ENCODE results near the gene HECA.
A peak's percentile ranks its signal among the peaks of the same experiment; 100 is the strongest.
"Not testable (repeated sequence)": the region's sequence is repeated elsewhere in the genome, so short reads cannot be mapped to it uniquely, and the experiment has no call there.

HECA gene

DNA sequence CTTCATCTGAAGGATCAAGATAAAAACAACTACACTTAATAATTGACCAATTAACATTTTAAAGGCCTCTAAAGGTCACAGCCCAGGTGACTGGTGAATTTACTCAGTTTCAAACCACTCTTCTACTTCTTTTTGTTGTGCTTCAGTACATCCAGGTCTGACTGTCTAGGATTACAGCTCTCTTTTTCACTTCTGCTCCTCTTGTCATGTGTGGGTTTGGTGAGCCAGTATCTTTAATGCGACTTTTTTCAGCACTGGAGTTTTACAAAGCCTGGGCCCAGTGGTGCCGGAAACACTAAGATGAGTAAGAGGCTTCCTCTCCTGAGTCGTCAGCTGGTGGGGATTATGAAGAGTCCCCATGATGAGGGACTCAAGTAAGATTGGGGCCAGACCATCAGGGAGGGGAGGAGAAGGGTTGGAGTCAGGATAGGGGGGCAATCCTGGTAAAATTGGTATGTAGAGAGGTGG is 27.0 kb downstream of the HECA start:
- peak; percentile 60 for DNase-seq

DNA sequence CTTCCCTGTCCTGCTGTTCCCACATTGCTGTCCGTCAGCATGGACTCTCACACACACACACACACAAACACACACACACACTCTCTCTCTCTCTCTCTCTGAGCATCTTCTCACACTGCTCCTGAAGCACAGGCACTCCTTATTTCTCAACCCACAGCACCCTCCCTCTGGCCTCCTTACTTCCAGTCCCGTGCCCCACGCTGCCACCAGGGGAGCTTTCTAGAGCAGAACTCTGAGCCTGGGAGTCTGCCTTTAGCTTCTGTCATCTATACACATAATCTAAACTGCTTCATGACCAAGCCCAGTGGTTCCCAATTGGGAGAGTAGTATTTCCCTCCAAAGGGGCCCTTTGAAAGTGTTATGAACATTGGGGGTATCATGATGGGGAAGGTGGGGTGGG is 29.1 kb downstream of the HECA start:
- DNase-seq = peak; percentile 29

DNA sequence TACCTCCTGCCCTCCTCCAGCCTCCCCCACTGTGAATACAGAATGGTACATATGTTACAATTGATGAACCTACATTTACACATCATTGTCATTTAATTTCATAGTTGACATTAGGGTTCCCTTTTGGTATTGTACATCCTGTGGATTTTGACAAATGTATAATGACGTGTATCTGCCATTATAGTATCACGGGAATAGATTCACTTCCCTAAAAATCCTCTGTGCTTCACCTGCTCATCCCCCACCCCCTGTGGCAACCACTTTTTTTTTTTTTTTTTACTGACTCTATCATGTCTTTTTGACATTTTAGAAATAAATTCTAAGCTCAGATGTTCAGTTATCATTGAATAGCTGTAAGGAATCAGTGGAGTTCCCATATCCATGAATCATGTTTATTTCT is 30.4 kb downstream of the HECA start:
- no peak for DNase-seq

DNA sequence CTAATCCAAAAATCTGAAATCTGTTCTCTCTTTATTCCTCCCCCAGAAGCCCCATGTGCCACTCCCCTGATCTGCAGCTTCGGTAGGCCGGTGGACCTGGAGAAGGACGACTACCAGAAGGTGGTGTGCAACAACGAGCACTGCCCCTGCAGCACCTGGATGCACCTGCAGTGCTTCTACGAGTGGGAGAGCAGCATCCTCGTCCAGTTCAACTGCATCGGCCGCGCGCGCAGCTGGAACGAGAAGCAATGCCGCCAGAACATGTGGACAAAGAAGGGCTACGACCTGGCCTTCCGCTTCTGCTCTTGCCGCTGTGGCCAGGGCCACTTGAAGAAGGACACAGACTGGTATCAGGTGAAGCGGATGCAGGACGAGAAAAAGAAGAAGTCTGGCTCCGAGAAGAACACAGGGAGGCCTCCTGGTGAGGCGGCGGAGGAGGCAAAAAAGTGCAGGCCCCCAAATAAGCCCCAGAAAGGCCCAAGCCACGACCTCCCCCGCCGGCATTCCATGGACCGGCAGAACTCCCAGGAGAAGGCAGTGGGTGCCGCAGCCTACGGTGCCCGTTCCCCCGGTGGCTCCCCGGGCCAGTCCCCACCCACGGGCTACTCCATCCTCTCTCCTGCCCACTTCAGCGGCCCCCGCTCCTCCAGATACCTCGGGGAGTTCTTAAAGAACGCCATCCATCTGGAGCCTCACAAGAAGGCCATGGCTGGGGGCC is 31.5 kb downstream of the HECA start:
- no peak for DNase-seq

DNA sequence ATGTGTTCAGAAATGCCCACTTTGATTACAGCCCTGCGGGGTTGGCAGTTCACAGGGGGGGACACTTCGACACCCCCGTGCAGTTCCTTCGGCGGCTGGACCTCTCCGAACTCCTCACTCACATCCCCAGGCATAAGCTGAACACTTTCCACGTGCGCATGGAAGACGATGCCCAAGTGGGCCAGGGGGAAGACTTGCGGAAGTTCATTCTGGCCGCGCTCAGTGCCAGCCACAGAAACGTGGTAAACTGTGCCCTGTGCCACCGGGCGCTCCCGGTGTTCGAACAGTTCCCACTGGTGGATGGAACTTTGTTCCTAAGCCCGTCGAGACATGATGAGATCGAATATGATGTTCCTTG is 32.1 kb downstream of the HECA start:
- DNase-seq = no peak

DNA sequence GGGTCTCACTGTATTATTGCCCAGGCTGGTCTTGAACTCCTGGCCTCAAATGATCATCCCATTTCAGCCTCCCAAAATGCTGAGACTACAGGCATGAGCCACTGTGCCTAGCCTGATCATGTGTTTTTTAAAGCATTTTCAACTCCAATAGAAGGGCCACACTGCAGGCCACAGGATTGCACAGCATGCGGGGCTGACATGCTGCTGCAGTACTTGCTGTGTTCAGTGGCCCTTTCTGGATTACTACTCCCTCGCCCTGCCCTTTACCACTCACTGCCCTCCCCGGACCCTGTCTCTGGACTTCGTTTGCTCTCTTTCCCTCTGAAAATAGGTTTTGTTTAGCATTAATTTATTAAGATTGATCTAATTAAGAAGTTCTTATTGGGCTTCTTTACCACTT is 37.3 kb downstream of the HECA start:
- no peak for DNase-seq

DNA sequence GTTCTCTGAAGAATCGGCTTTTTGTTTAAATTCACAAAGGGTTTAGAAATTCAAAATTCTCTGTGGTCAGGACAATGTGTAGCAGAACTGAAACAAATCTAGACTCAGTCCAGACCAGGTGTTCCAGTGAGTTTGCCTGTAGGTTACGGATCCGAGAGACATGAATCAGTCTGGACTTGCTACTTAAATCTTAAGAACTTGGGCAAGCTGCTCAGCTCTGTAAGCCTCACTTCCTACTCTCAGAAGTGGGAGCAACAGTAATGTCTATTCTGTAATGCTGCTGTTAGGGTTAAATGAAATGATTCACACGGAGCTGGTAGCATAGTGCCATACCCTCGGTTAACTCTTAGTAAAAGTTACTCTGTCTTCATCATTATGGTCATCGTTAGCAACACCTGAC is 37.7 kb downstream of the HECA start:
- DNase-seq = no peak

DNA sequence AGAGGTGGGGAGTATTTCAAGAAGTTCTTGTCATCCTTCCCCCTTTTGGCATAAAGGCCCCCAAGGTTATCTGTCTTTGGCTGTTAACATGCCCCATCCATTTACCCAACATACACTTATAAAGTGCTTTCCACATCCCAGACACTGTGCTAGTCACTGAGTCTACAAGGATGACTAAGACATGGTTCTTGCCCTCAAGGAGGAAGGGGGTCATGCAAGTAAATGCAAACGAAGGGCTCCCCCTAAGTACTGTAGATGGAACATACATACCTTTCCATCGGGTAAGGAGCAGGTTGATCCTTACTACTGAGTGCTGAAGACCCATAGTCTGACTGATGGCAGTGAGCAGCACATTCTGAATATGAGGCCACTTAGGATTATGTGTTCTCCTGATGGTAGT is 38.3 kb downstream of the HECA start:
- peak; percentile 25 for DNase-seq

DNA sequence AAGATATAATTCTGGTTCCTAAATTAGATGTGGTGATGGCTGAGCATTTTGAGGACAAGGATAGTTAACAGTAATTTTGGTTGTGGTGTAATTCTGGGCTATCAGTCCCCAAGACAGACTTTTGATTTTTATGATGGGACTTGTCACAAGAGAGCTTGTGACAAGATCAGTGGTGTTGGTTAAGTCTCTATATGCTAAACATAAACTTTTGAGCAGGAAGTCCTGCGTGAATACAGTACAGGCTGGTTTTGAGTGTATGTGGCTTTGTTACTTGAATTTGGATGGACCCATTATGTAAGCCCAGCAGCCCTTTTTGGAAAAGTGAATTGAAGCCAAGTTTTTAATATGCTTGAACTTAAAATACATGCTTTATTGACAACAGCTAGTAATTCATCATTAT is 38.9 kb downstream of the HECA start:
- DNase-seq = no peak

DNA sequence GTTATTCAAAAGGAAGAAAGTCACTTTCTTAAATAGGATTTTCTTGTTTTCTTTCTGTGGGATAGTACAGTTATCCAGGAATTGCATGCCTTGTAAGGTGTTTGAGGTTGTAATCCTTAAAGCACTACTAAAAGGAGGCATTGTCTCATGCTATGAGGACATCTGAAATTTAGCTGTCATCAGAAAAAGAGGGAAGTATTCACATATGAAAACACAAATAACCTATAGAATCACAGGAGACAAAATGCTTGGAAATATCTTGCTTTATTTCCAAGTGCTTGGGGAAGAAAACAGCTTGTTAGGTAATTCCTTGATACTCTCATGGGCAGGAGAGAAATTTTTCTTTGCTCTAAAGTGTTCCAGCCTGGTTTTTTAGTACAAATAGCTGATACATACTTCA is 40.1 kb downstream of the HECA start:
- DNase-seq = no peak

DNA sequence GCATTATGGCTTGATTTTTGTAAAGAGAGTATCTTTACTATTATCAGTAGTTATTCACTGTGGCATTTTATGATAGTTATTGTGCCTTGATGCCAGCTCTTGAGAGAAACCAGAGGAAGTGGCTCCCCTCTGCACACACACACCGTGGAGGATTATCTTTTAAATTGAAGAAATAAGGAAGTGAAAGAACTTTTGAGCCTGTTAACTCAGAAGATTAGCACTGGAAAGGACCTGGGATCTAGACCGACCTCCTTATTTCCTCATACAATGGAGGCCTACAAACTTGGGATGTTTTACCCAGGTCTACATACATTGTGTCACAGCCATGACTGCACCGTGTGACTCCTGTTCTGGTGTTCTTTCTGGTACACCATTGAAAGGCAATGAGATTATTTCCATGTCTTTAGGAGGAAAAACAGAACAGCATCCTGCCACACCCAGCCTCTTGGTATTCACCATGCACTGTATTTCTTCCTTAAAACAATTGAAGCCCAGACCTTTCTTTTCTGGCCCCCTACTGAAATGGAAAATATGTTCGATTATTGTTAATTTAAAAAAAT is 40.6 kb downstream of the HECA start:
- DNase-seq = no peak

DNA sequence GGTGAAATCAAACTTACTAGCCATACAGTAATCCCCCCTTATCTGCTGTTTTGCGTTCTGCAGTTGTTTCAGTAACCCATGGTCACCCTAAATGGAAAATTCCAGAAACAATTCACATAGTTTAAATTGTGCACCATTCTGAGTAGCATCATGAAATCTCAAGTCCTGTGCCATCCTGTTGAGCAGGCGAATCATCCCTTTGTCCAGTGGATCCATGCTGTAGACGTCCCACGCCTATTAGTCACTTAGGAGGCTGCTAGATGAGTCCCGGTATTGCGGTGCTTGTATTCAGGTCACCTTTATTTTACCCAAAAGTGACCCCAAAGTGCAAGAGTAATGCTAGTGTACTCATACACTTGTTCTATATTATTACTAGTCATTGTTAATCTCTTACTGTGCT is 46.4 kb downstream of the HECA start:
- DNase-seq = no peak

DNA sequence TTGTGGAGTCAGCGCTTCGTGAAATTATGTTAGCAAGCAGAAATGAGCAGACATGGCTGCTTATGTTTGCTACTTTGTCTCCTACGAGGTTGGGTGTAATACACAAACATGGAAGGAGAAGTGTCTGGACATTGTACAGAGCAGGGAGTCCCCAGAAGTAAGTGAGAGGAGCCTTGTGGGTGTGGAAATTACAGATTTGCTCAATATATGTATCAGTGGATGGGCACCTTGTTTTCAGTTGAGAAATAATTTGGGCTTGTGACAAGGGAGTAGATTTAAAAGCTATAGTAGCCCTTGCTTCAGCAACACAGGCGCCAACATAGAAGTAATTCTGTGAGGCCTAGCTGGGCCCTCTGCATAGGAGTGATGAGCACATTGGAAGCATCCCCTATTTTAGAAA is 49.2 kb downstream of the HECA start:
- DNase-seq = no peak

DNA sequence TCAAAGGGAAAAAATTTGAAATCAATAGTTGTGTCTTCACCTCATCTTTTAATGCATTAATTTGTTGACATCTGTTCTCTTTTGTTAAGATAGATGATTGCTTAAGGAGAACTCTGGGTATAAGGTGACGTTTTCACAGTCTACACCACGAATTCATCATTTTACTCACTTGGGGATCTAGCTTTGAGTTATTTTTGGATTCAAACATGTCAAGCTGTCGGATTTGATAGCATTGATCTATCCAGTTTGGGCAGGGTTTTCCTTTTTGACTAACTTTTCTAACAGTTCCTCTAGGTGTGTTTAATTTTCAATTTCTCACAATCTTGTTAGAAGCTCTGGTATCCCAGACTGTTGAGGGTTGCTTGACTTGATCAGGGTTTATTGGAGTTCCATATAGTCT is 49.6 kb downstream of the HECA start:
- no peak for DNase-seq

DNA sequence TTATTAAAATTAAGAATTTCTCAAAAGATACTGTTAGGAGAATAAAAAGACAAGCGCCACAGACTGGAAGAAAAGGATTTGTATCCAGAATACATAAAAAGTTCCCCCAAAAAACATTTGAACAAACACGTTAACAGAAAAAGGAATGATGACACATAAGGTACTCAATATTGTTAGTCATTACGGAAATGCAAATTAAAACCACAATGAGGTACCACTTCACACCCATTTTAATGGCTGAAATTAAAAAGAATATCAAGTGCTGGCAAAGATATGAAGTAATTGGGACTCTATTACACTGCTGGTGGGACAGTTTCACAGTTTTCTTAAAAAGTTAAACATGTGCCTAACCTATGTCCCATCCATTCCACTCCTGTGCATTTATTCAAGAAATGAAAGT is 51.4 kb downstream of the HECA start:
- no peak for DNase-seq

DNA sequence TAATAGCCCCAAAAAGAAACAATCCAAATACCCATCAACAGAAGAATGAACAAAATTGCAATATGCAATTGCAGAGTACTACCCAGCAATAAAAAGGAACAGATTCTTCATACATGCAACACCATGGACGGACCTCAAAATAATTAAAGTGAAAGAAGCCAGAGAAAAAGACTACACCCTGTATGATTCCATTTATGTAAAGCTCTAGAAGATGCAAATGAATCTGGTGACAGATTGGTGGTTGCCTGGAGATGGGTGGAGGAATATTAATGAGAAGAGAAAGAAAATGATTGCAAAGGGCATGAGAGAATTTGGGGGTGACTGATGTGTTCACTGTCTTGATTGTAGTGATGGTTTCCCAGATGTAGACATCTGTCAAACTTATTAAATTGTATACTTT is 51.8 kb downstream of the HECA start:
- no peak for DNase-seq

DNA sequence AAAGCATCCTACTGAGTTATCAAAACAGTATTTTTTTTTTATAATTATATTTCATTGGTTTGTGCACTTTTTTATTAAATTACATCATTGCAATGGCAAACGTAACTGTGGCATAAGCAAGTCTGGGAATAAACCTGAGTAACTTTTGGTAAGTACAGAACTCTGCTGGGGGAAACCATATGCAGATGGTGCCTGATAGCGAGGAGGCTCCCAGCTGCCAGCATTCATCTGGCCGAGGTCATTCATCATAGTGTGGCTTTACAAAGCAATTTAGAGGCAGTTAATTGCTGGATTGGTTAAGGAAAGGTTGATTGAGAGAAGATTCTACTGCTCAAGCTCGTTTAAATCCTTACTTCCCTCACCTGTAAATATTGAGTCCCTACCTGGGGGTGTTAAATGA is 52.6 kb downstream of the HECA start:
- no peak for DNase-seq

DNA sequence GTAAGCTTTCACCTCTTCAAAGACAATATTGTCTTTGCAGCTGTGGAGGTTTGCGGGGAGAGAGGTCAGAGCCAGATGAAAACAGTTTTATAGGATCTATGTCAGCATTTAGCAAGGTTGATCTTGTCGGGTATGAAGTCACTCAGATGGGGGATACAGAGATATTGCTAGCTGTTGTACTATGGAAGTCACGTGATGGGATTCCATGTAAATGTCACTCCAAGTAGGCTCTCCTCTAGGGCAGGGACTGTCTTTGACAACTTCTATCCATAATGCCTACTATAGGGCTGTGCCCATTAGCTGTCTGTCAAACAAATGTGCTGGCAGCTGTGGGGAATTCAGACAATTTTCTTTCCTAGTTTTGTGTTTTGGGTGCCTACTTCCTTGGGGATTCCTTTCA is 54.8 kb downstream of the HECA start:
- DNase-seq = no peak

DNA sequence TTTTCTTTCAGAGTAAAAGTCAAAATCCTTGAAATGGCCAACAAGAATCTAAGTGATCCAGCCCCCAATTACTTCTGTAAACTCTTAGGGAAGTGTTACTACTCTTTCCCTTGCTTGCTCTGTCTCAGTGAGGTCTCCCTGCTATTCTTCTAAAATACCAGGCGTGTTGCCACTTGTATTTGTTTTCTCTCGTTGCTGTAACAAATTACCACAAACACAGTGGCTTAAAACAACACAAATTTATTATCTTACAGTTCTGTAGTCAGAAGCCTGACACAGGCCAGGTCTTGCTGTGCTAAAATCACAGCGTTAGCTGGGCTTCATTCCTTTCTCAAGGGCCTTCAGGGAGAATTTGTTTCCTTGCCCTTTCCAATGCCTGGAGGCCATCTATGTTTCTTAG is 59.9 kb downstream of the HECA start:
- no peak for DNase-seq

DNA sequence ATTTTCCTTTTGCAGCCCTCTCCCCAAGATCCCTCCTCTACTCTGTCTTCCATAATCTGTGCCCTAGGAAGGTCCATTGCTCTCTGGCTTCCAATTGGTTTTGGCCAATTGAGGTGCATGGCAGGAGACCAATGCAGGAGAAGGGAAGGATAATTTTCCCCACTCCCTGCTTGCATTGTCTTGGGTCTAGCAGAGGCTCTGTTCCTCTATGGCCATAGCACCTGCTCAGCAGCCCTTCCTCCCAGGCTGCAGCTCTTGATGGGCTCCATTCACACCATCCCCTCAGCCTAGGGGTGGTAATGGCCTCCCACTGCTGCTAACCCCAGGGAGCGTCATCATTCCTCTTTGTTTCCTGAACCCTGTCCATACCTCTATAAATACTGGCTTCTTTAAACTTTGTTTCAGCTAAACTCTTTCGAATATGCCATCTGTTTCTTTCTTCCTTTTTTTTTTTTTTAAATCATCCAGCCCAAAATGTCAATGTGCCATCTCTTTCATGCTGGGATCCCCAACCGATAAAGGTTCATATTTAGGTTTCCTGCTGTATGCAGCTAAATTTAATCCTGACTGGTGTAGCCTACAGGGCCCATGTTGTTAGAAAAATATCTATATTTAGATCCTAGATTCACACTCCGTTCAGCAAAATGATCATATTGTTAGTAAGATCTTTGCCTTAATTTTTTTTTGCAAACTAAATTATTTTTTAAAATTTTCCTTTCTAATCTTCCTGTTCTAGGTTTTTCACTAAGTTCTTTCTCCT is 63.8 kb downstream of the HECA start:
- DNase-seq = no peak

DNA sequence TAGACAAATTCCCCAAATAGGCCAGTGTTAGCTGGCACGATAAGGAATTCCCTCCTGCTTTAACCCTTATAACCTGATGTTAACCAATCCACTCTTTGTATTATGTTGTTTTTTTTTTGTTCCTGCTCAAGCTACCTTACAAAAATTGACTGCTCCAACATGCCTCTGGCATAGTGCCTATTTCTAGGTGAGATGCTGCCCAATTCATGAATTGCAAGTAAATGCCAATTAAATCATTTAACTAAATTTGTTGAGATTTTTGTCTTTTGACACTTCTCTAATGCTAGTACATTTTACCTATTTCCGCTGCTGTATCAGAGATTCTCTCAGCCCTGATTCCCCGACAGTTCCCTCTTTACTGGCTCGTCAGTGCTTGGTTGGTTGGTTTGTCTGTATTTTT is 66.5 kb downstream of the HECA start:
- DNase-seq = no peak

DNA sequence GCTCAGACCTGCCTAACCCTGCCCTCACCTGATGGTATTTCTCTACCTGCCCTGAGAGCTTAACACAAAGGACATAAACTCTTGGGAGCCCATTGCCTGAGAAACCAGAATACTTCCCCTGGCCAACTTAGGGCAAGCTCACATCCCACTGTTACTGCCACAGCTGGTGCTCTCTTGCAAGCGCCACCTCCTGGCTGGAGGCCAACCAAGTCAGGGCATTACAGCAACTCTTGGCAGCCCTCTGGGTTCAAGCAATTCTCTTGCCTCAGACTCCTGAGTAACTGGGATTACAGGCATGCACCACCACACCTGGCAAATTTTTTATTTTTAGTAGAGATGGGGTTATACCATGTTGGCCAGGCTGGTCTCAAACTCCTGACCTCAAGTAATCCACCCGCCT is 70.1 kb downstream of the HECA start:
- DNase-seq = no peak

DNA sequence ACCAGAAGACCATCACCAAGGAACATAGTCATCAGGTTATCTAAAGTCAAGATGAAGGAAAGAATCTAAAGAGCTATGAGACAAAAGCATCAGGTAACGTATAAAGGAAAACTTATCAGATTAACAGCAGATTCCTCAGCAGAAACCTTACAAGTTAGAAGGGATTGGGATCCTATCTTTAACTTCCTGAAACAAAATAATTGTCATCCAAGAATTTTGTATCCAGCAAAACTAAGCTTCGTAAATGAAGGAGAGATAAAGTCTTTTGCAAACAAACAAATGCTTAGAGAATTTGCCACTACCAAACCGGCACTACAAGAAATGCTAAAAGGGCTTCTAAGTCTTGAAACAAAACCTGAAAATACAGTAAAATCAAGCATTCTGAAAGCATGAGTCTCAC is 71.0 kb downstream of the HECA start:
- no peak for DNase-seq

DNA sequence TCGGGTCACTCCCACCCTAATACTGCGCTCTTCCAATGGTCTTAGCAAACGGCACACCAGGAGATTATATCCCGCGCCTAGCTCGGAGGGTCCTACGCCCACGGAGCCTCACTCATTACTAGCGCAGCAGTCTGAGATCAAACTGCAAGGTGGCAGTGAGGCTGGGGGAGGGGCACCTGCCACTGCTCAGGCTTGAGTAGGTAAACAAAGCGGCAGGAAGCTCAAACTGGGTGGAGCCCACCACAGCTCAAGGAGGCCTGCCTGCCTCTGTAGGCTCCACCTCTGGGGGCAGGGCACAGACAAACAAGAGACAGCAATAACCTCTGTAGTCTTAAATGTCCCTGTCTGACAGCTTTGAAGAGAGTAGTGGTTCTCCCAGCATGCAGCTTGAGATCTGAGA is 75.9 kb downstream of the HECA start:
- not testable (repeated sequence) for DNase-seq

DNA sequence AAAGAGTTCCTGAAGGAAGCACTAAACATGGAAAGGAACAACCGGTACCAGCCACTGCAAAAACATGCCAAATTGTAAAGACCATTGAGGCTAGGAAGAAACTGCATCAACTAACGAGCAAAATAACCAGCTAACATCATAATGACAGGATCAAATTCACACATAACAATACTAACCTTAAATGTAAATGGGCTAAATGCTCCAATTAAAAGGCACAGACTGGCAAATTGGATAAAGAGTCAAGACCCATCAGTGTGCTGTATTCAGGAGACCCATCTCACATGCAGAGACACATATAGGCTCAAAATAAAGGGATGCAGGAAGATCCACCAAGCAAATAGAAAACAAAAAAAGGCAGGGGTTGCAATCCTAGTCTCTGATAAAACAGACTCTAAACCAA is 77.6 kb downstream of the HECA start:
- not testable (repeated sequence) for DNase-seq

Data from CD4-positive, alpha-beta T cell treated with Interleukin-15 for 1 hour (primary cell).